LNCaP clone FGC (cell line): ENCODE data around the gene LRRC28.

Source experiments
- DNase-seq: peaks from one replicate; pipeline ENCODE4 v3.0.0-alpha.2; 2011; ENCODE audit warnings: low read depth
- H3K4me3 ChIP-seq: 2 replicates; pipeline ENCODE4 v1.5.1; 2011; ENCODE audit warnings: mild to moderate bottlenecking, low read depth, low read length, control low read depth
- TF ChIP-seq, protein P1 (sequence below): IDR thresholded peaks from 2 replicates; pipeline ENCODE4 v1.5.1; 2012; ENCODE audit warnings: mild to moderate bottlenecking; ENCODE audit not compliant: control insufficient read depth, insufficient read depth; ENCODE audit errors: extremely low read depth

LRRC28 gene

DNA sequence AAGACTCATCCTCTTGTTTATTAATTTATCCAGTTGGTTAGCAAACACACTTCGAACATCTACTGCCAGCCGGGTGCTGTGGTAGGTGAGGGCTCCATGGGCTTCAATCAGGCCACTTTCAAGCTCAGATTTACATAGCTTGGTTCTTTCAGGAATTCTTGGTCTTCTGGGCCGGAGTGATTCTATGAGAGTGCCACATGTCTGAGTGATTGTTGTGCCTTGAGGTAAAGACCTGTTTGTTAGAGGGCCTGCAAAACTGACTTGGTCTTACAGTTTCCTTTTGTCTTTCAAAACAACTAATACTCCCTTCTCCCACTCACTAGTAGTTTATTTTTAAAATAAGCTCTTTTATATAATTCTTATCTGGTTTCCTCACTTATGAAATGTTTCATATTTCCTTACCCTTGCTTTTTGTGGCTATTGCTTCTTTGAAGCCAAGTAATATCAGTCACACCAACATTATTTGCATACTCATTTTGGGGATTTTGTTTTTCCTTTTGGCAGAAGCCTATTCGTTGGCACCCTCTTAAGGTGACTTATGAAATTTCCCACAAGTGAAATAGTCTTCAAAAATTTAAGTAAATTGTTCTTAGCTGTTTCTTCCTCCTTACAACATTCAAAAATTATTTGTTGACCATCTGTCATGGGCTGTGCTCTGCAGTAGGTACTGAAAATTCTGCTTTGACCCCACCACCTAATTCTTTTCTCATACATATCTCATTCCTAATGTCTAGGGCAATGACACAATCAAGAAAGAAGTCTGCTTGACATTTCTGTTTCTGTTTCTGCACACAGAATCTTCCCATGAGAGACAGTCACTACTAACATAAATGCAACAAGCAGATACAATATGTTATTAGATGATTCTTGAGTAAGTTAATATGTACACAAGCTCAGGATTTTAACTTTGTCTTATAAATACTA is 120.2 kb downstream of the LRRC28 start:
- no peak overlapping the region for H3K4me3 ChIP-seq
- no peak for DNase-seq
- TF ChIP-seq, protein P1, sequence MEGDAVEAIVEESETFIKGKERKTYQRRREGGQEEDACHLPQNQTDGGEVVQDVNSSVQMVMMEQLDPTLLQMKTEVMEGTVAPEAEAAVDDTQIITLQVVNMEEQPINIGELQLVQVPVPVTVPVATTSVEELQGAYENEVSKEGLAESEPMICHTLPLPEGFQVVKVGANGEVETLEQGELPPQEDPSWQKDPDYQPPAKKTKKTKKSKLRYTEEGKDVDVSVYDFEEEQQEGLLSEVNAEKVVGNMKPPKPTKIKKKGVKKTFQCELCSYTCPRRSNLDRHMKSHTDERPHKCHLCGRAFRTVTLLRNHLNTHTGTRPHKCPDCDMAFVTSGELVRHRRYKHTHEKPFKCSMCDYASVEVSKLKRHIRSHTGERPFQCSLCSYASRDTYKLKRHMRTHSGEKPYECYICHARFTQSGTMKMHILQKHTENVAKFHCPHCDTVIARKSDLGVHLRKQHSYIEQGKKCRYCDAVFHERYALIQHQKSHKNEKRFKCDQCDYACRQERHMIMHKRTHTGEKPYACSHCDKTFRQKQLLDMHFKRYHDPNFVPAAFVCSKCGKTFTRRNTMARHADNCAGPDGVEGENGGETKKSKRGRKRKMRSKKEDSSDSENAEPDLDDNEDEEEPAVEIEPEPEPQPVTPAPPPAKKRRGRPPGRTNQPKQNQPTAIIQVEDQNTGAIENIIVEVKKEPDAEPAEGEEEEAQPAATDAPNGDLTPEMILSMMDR: no peak

DNA sequence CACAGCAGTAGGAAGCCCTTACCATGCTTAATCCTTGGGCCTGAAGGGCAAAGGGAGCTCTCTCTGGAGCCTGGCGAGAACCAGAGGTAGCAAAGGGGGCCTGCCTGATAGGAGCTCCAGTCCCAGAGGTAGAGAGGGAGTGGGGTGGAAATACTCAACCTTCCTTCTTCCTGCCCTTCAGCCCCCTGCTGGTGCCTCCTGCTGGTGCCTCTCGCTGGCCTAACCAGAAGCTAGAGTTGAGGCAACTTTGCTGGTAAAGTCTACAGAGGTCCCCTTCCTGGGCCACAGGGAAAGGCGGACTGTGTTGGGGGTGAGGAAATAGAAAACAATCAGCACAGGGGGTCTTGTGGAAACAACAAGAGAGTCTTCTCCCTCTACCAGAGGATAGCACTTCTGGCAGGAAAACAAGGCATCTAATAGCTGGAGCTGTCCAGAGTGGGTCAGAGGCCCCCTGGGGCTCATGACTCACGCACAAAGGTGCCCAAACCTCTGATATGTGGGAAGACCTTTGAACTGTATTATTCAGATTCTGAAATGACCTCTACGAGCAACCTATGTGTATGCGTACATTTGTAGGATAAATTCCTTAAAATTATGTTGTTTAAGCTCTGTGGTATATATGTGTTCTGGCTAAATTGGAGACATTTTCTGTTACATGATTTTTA is 133.9 kb downstream of the LRRC28 start:
- H3K4me3 ChIP-seq: no peak overlapping the region
- TF ChIP-seq, protein P1: no peak
- DNase-seq: no peak

DNA sequence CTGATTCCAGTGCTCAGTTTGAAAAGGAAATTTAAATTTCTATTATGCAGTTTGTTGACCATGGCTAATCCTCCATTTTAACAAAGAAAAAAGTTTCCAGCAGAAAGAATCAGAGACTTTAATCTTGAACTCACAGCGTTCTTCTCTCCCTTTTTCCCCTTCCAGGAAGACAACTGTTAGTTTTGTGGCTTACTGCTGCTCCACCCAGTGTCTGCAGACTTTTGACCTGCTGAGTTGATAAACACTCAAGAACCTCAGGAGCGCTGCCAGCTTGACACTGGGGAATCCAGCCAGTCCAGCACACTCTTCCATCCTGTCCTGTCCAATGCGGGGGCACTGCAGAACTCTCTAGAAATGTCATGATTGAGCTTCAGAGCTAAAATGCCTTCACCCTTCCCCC is 134.6 kb downstream of the LRRC28 start:
- H3K4me3 ChIP-seq: no peak overlapping the region
- peak; percentile 81 for DNase-seq
- TF ChIP-seq, protein P1: no peak; the same call in none of the 2 replicates

DNA sequence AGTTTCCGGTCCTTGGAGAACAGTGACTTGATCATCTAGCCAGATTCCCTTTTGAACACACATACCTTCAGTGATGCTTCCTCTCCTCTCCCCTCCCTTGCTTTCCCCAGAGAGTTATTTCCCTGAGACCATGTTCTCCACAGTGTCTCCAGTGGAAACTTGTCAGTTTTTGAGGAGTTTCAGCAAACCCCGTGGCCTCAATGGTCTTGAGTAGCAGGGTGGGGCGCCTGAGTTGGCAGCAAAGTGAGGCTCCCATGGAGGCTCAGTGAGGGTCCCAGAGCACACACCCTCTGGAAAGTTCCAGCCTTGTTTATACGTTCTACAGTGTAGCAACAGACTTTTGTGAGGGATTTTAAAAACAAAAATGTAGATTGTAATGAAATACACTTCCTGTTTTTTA is 135.1 kb downstream of the LRRC28 start:
- no peak overlapping the region for H3K4me3 ChIP-seq
- TF ChIP-seq, protein P1: no peak
- no peak for DNase-seq

DNA sequence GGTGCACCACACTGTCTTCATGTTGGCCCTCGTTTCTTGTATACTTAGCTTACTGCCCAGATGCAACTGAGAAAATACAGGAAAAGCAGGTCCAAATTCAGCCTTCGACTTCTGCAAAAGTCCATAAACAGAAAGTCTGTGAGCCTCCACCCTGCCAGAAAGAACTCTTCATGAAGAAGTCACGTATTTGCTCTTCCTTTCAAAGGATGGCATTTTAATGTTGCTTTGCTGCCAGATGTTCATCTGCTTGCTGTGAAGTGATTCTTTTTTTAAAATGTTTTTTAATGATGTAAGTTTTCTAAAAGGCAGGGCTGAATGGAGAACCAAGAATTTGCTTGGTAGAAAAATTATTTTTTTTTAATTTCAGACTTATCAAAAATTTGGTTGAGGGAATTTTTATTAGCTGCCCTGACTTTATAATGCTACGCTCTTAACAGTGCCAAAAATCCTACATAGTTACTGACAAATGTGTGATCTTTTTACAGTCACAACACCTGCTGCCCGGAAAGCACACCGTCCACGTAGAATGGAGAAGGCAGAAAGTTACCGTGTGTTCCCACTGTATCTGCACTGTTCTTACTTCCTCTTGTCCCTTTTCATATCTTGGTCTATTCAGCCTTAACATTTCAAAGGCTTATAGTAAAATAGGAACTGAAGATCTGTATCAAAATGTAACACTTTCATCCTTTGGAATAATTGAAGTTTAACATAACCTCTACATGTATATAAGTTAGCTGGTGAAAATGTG is 136.3 kb downstream of the LRRC28 start:
- TF ChIP-seq, protein P1: no peak
- no peak overlapping the region for H3K4me3 ChIP-seq
- no peak for DNase-seq

DNA sequence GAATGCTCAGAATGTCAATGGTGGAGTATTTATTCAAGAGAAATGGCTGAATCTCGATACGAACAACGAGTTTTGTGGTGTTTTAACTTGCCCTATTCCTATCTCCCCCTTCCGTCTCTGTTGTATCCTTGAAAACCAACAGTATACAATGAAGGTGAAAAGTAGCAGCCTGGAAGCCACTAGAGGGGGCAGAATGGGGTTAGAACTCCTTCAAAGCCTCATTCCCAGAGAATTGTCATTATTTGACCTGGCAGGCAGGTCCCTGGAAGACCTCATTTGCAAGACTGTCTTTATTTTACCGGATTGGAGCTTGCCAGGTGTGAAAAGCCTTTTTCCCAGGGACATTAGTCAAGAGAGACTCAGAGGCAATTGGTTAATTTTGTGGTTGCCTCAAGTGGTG is 139.4 kb downstream of the LRRC28 start:
- no peak for DNase-seq
- TF ChIP-seq, protein P1: no peak
- H3K4me3 ChIP-seq: no peak overlapping the region
